KMS-11 (cell line): ENCODE measurements around the gene ACAP1.

Experiments
- H2AFZ ChIP-seq: fragments of 200-600 bp; sonication (generic); 2 replicates; pipeline ENCODE4 v1.6.1; 2016; ENCODE audit warnings: antibody characterized with exemption, mixed run types, low read depth
- H3K27ac ChIP-seq: fragments of 200-600 bp; sonication (generic); 2 replicates; pipeline ENCODE4 v1.6.1; 2016; ENCODE audit warnings: mild to moderate bottlenecking, mixed run types
- H3K27me3 ChIP-seq: fragments of 200-600 bp; sonication (generic); 2 replicates; pipeline ENCODE4 v1.6.1; 2017; ENCODE audit warnings: mild to moderate bottlenecking, low read depth, mixed run types, moderate library complexity; ENCODE audit not compliant: insufficient read depth
- H3K36me3 ChIP-seq: fragments of 200-600 bp; sonication (generic); 2 replicates; pipeline ENCODE4 v1.6.1; 2017; ENCODE audit warnings: mild to moderate bottlenecking, mixed run types; ENCODE audit not compliant: insufficient read depth
- H3K4me1 ChIP-seq: fragments of 200-600 bp; sonication (generic); 2 replicates; pipeline ENCODE4 v1.6.1; 2016; ENCODE audit warnings: mild to moderate bottlenecking, low read depth, mixed run types; ENCODE audit not compliant: poor library complexity, severe bottlenecking
- H3K4me2 ChIP-seq: fragments of 200-600 bp; sonication (generic); 2 replicates; pipeline ENCODE4 v1.7.0; 2016; ENCODE audit warnings: mild to moderate bottlenecking, mixed run types
- H3K4me3 ChIP-seq: fragments of 200-600 bp; sonication (generic); IDR thresholded peaks from 2 replicates; pipeline ENCODE4 v1.6.1; 2017; ENCODE audit warnings: low read depth, low read length, mixed read lengths; ENCODE audit not compliant: insufficient read depth
- H3K79me2 ChIP-seq: fragments of 200-600 bp; sonication (generic); 2 replicates; pipeline ENCODE4 v1.6.1; 2016; ENCODE audit warnings: low read depth, mixed run types; ENCODE audit not compliant: insufficient read depth
- H3K9ac ChIP-seq: fragments of 200-600 bp; sonication (generic); 2 replicates; pipeline ENCODE4 v1.6.1; 2016; ENCODE audit warnings: mild to moderate bottlenecking, mixed run types
- H4K20me1 ChIP-seq: fragments of 200-600 bp; sonication (generic); 2 replicates; pipeline ENCODE4 v1.6.1; 2016; ENCODE audit warnings: mild to moderate bottlenecking, mixed run types; ENCODE audit not compliant: insufficient read depth
- CTCF ChIP-seq: fragments of 200-600 bp; sonication (generic); conservative IDR thresholded peaks from 2 replicates; pipeline ENCODE4 v1.6.1; 2017; ENCODE audit warnings: low read depth, mild to moderate bottlenecking, antibody characterized with exemption, low read length, moderate library complexity, mixed read lengths

ACAP1 gene

GRCh38 chr17:7347630-7348477, 11.5 kb downstream of the ACAP1 start:
- TF ChIP-seq CTCF, result no peak
- no peak overlapping the region for H2AFZ ChIP-seq
- no peaks in the 10 kb centered on the region for H3K4me1 ChIP-seq
- no peak overlapping the region for H3K9ac ChIP-seq
- no peak overlapping the region for H3K4me3 ChIP-seq
- no peaks in the 10 kb centered on the region for H3K79me2 ChIP-seq
- no peak overlapping the region for H3K4me2 ChIP-seq
- no peaks in the 10 kb centered on the region for H4K20me1 ChIP-seq
- no peaks in the 10 kb centered on the region for H3K36me3 ChIP-seq
- no peak overlapping the region for H3K27ac ChIP-seq
- no peaks in the 10 kb centered on the region for H3K27me3 ChIP-seq

- H3K4me3 ChIP-seq, result no peak overlapping the region
- H3K4me2 ChIP-seq, result no peak overlapping the region
- H3K27me3 ChIP-seq, result no peaks in the 10 kb centered on the region
- no peak overlapping the region for H3K9ac ChIP-seq
- H4K20me1 ChIP-seq, result no peaks in the 10 kb centered on the region
- TF ChIP-seq CTCF, result no peak
- no peak overlapping the region for H3K27ac ChIP-seq
- H3K36me3 ChIP-seq, result no peaks in the 10 kb centered on the region
- H3K79me2 ChIP-seq, result no peaks in the 10 kb centered on the region
- H2AFZ ChIP-seq, result no peak overlapping the region
- H3K4me1 ChIP-seq, result no peaks in the 10 kb centered on the region
These were observed 12.3 kb downstream of the ACAP1 start for GRCh38 chr17:7348478-7349242.

GRCh38 chr17:7351665-7352502, 15.6 kb downstream of the ACAP1 start, which contains the start of gene KCTD11:
TSS of gene KCTD11 (plus strand) at chr17:7352162.
- Histone ChIP-seq H3K79me2 (no peaks in the 10 kb centered on the region), H3K27me3 (no peaks in the 10 kb centered on the region), H3K4me1 (no peaks in the 10 kb centered on the region), H3K4me2 (peak within 1 kb of the TSS; percentile 45; the same call in 1 of the 2 replicates), H3K9ac (no peak within 1 kb of the TSS; the same call in 1 of the 2 replicates), H2AFZ (no peak within 1 kb of the TSS), H3K27ac (peak within 1 kb of the TSS; percentile 30; the same call in 1 of the 2 replicates), H4K20me1 (no peaks in the 10 kb centered on the region), H3K36me3 (no peaks in the 10 kb centered on the region), H3K4me3 (no peak within 1 kb of the TSS)
- TF ChIP-seq CTCF, result no peak

GRCh38 chr17:7352503-7352889, 16.2 kb downstream of the ACAP1 start:
- Histone ChIP-seq H3K36me3 (no peaks in the 10 kb centered on the region), H3K27ac (no peak overlapping the region), H3K4me2 (no peak overlapping the region; the same call in 1 of the 2 replicates), H3K79me2 (no peaks in the 10 kb centered on the region), H3K9ac (no peak overlapping the region), H3K4me1 (no peaks in the 10 kb centered on the region), H3K4me3 (no peak overlapping the region), H3K27me3 (no peaks in the 10 kb centered on the region), H4K20me1 (no peaks in the 10 kb centered on the region), H2AFZ (no peak overlapping the region)
- no peak for TF ChIP-seq CTCF
